Osteocyte (in vitro differentiated cells): Measurements from ENCODE around the gene SLC5A12. TPM values are rescaled to one million over a fixed set of nuclear protein-coding genes. Genes with fewer than 3 reads are reported as not detected.

Experiments used
- DNase-seq: peaks from one replicate; pipeline ENCODE4 v3.0.0; 2021; ENCODE audit warnings: mixed read lengths; ENCODE audit not compliant: unreplicated experiment; ENCODE audit errors: extremely low spot score
- H3K27ac Mint-ChIP-seq: one replicate; pipeline ENCODE4 v1.8.0; 2021; ENCODE audit warnings: mild to moderate bottlenecking, mixed read lengths; ENCODE audit not compliant: unreplicated experiment
- H3K27me3 Mint-ChIP-seq: one replicate; pipeline ENCODE4 v1.8.0; 2021; ENCODE audit warnings: mixed read lengths; ENCODE audit not compliant: unreplicated experiment
- H3K36me3 Mint-ChIP-seq: one replicate; pipeline ENCODE4 v1.8.0; 2021; ENCODE audit warnings: mixed read lengths; ENCODE audit not compliant: unreplicated experiment
- H3K4me1 Mint-ChIP-seq: one replicate; pipeline ENCODE4 v1.8.0; 2021; ENCODE audit warnings: mixed read lengths; ENCODE audit not compliant: unreplicated experiment
- H3K4me3 Mint-ChIP-seq: one replicate; pipeline ENCODE4 v1.8.0; 2021; ENCODE audit warnings: mild to moderate bottlenecking, moderate library complexity, mixed read lengths; ENCODE audit not compliant: unreplicated experiment
- H3K9me3 Mint-ChIP-seq: one replicate; pipeline ENCODE4 v1.8.0; 2021; ENCODE audit warnings: mixed read lengths; ENCODE audit not compliant: unreplicated experiment
- CTCF ChIP-seq: fragments of 200-600 bp; sonication (generic); IDR thresholded peaks from 2 replicates; pipeline ENCODE4 v1.5.0; 2021; ENCODE audit warnings: antibody characterized with exemption, mild to moderate bottlenecking, moderate library complexity
- total RNA-seq: library from RNA; stranded (reverse); gene quantifications from 2 replicates; pipeline ENCODE4 v1.2.1, GENCODE V29; 2021

Gene SLC5A12
- total RNA-seq, 1 donor from 2014 or later = 1.2 TPM

GRCh38 chr11:26622181-26622580 lies 99.7 kb downstream of the SLC5A12 start:
- TF ChIP-seq CTCF = no peak
- no peak overlapping the region for H3K4me3 Mint-ChIP-seq
- peaks cover 19% of the 10 kb centered on the region for H3K4me1 Mint-ChIP-seq
- H3K27me3 Mint-ChIP-seq = no peaks in the 10 kb centered on the region
- H3K27ac Mint-ChIP-seq = no peak overlapping the region
- DNase-seq = no peak
- no peaks in the 10 kb centered on the region for H3K36me3 Mint-ChIP-seq
- no peaks in the 10 kb centered on the region for H3K9me3 Mint-ChIP-seq

- H3K4me3 Mint-ChIP-seq = no peak overlapping the region
- no peaks in the 10 kb centered on the region for H3K36me3 Mint-ChIP-seq
- peaks cover 19% of the 10 kb centered on the region for H3K4me1 Mint-ChIP-seq
- no peak for DNase-seq
- no peak for TF ChIP-seq CTCF
- no peaks in the 10 kb centered on the region for H3K27me3 Mint-ChIP-seq
- no peaks in the 10 kb centered on the region for H3K9me3 Mint-ChIP-seq
- H3K27ac Mint-ChIP-seq = no peak overlapping the region
Observed at GRCh38 chr11:26621132-26621531, 100.7 kb downstream of the SLC5A12 start.

- DNase-seq = no peak
- H3K4me3 Mint-ChIP-seq = no peak overlapping the region
- no peak overlapping the region for H3K27ac Mint-ChIP-seq
- no peaks in the 10 kb centered on the region for H3K36me3 Mint-ChIP-seq
- H3K4me1 Mint-ChIP-seq = peaks cover 19% of the 10 kb centered on the region
- H3K27me3 Mint-ChIP-seq = no peaks in the 10 kb centered on the region
- H3K9me3 Mint-ChIP-seq = no peaks in the 10 kb centered on the region
- no peak for TF ChIP-seq CTCF
Observed at GRCh38 chr11:26620282-26621045, 101.4 kb downstream of the SLC5A12 start.

- Mint-ChIP-seq H3K4me3 (no peak overlapping the region), H3K4me1 (peaks cover 19% of the 10 kb centered on the region), H3K27me3 (no peaks in the 10 kb centered on the region), H3K36me3 (no peaks in the 10 kb centered on the region), H3K27ac (peak overlapping the region; percentile 21), H3K9me3 (peaks cover 3% of the 10 kb centered on the region)
- DNase-seq = no peak
- TF ChIP-seq CTCF = no peak
Observed at GRCh38 chr11:26618441-26618840, 103.4 kb downstream of the SLC5A12 start.

Other genes with a start within 250 kb of the SLC5A12 start
- gene MUC15, start 149.8 kb downstream of the SLC5A12 start, total RNA-seq = not detected in 2 replicates